PC-3 (cell line): ENCODE measurements around the gene LHFPL3. TPM values are rescaled to one million over a fixed set of nuclear protein-coding genes. Genes with fewer than 3 reads are reported as not detected.

Experiments used
- ATAC-seq: fragments of 200-7000 bp; cut with Tn5 transposase; 2 replicates; pipeline ENCODE4 v1.9.1; 2020; ENCODE audit warnings: mild to moderate bottlenecking, moderate library complexity
- BruUV-seq: library from RNA; stranded (reverse); fragments of 400-500 nt; replicated peaks from 2 replicates; lab custom pipeline; 2021; lab: Mats Ljungman, UMichigan
- CTCF ChIA-PET: fragments of 300-600 bp; sonication (Branson Sonifier 250); formaldehyde crosslinking; loops from one replicate; lab custom pipeline; 2022; ENCODE audit warnings: antibody characterized with exemption; lab: Charles Lee
- POLR2A ChIA-PET: fragments of 300-600 bp; sonication (Branson Sonifier 250); formaldehyde crosslinking; loops from one replicate; lab custom pipeline; 2022; ENCODE audit warnings: antibody characterized with exemption; ENCODE audit not compliant: unreplicated experiment; lab: Charles Lee
- DNase-seq: peaks from one replicate; pipeline ENCODE4 v3.0.0-alpha.2; 2015
- H2AFZ ChIP-seq: fragments of 300-600 bp; sonication (generic); 2 replicates; pipeline ENCODE4 v1.6.0; 2016; ENCODE audit warnings: antibody characterized with exemption, low read length
- H3F3A ChIP-seq: fragments of 300-600 bp; sonication (generic); one replicate; pipeline ENCODE4 v1.6.0; 2017; ENCODE audit warnings: antibody characterized with exemption, low read length, control low read depth, mild to moderate bottlenecking; ENCODE audit not compliant: unreplicated experiment
- H3K27ac ChIP-seq: fragments of 300-600 bp; sonication (generic); 2 replicates; pipeline ENCODE4 v1.5.1; 2016; ENCODE audit warnings: mild to moderate bottlenecking, low read length
- H3K27me3 ChIP-seq: fragments of 300-600 bp; sonication (generic); 2 replicates; pipeline ENCODE4 v1.6.1; 2016; ENCODE audit warnings: low read length, mixed read lengths
- H3K36me3 ChIP-seq: fragments of 300-600 bp; sonication (generic); 2 replicates; pipeline ENCODE4 v1.6.1; 2016; ENCODE audit warnings: low read depth, mixed run types, low read length, mixed read lengths
- H3K4me1 ChIP-seq: fragments of 300-600 bp; sonication (generic); 2 replicates; pipeline ENCODE4 v1.5.1; 2016; ENCODE audit warnings: low read length; ENCODE audit not compliant: insufficient read depth
- H3K4me2 ChIP-seq: fragments of 300-600 bp; sonication (generic); 2 replicates; pipeline ENCODE4 v1.6.0; 2016; ENCODE audit warnings: low read length
- H3K4me3 ChIP-seq: fragments of 300-600 bp; sonication (generic); 2 replicates; pipeline ENCODE4 v1.5.1; 2016; ENCODE audit warnings: mild to moderate bottlenecking, low read length, mixed read lengths
- H3K79me2 ChIP-seq: fragments of 300-600 bp; sonication (generic); 2 replicates; pipeline ENCODE4 v1.6.1; 2017; ENCODE audit warnings: low read length, mixed read lengths
- H3K9ac ChIP-seq: fragments of 300-600 bp; sonication (generic); 2 replicates; pipeline ENCODE4 v1.6.0; 2016; ENCODE audit warnings: mild to moderate bottlenecking, low read length
- H3K9me2 ChIP-seq: fragments of 300-600 bp; sonication (generic); replicated peaks from 2 replicates; pipeline ENCODE4 v1.6.1; 2016; ENCODE audit warnings: mixed run types, low read length, mixed read lengths
- H3K9me3 ChIP-seq: fragments of 300-600 bp; sonication (generic); 2 replicates; pipeline ENCODE4 v1.6.1; 2016; ENCODE audit warnings: low read length, mixed read lengths
- H4K20me1 ChIP-seq: fragments of 300-600 bp; sonication (generic); 2 replicates; pipeline ENCODE4 v1.6.1; 2016; ENCODE audit warnings: low read length, mixed read lengths
- CTCF ChIP-seq: fragments of 300-600 bp; sonication (generic); conservative IDR thresholded peaks from 2 replicates; pipeline ENCODE4 v1.5.1; 2017; ENCODE audit warnings: antibody characterized with exemption, low read depth, mild to moderate bottlenecking, low read length
- EZH2 ChIP-seq: fragments of 300-600 bp; sonication (generic); IDR thresholded peaks from one replicate; pipeline ENCODE4 v1.6.1; 2017; ENCODE audit warnings: antibody characterized with exemption, mild to moderate bottlenecking, low read length; ENCODE audit not compliant: unreplicated experiment
- EZH2phosphoT487 ChIP-seq: fragments of 300-600 bp; sonication (generic); IDR thresholded peaks from 2 replicates; pipeline ENCODE4 v1.6.1; 2018; ENCODE audit warnings: mild to moderate bottlenecking, antibody characterized with exemption, low read length, borderline replicate concordance
- intact Hi-C: fragments of 100-400 bp; cut with micrococcal nuclease; formaldehyde crosslinking; loops from 2 replicates; pipeline ENCODE4 v1.9.0; 2023
- total RNA-seq: library from RNA; depleted of rRNA; stranded (reverse); fragments of >200 nt; gene quantifications from 2 replicates; pipeline ENCODE4 v1.2.3, GENCODE V29; 2014

Gene LHFPL3
- total RNA-seq, 1 experiment from 2014 or later, result not detected

GRCh38 chr7:104908636-104909035 lies 580.2 kb downstream of the LHFPL3 start:
- TF ChIP-seq EZH2phosphoT487, result no peak
- TF ChIP-seq EZH2, result no peak
- no peak for TF ChIP-seq CTCF
- intact Hi-C loops, result no loop called here
- Histone ChIP-seq H3K9me2 (no peaks in the 10 kb centered on the region), H3K36me3 (no peaks in the 10 kb centered on the region), H3K9ac (no peak overlapping the region), H3K79me2 (no peaks in the 10 kb centered on the region), H3K4me1 (no peaks in the 10 kb centered on the region), H3K4me2 (no peak overlapping the region), H3K4me3 (no peak overlapping the region), H2AFZ (no peak overlapping the region), H3K27ac (no peak overlapping the region), H4K20me1 (no peaks in the 10 kb centered on the region), H3K27me3 (peaks cover 37% of the 10 kb centered on the region), H3K9me3 (no peaks in the 10 kb centered on the region), H3F3A (no peaks in the 10 kb centered on the region)
- CTCF ChIA-PET, result no interaction called here
- DNase-seq (no peak), ATAC-seq (no peak)
- POLR2A ChIA-PET, result no interaction called here
- BruUV-seq, result no TSS peak

DNA sequence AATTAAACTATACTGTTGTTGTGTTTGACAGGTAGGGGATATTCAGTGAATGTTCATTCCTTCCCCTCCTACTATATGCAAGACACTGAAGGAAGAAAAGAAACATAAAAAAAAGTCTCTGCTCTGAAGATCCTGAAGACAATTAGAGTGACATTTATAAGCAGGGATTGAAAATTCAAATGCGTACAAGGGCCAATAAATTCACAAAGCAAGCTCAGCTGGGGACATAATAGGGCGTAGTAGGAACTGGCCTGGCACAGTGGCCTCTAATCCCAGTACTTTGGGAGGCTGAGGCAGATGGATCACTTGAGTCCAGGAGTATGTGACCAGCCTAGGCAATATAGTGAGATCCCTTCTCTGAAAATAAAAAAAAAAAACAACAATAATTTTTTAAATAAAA lies 580.7 kb downstream of the LHFPL3 start:
- no peak overlapping the region for H3K4me3 ChIP-seq
- H3K9me2 ChIP-seq, result no peaks in the 10 kb centered on the region
- no peaks in the 10 kb centered on the region for H3K4me1 ChIP-seq
- ATAC-seq, result no peak
- H2AFZ ChIP-seq, result no peak overlapping the region
- H3K4me2 ChIP-seq, result no peak overlapping the region
- no peaks in the 10 kb centered on the region for H3K9me3 ChIP-seq
- H3F3A ChIP-seq, result no peaks in the 10 kb centered on the region
- H4K20me1 ChIP-seq, result no peaks in the 10 kb centered on the region
- CTCF ChIA-PET, result no interaction called here
- H3K27me3 ChIP-seq, result peaks cover 37% of the 10 kb centered on the region
- no peaks in the 10 kb centered on the region for H3K36me3 ChIP-seq
- POLR2A ChIA-PET, result no interaction called here
- no peak overlapping the region for H3K27ac ChIP-seq
- DNase-seq, result no peak
- H3K79me2 ChIP-seq, result no peaks in the 10 kb centered on the region
- TF ChIP-seq EZH2phosphoT487, result no peak
- no peak for TF ChIP-seq EZH2
- TF ChIP-seq CTCF, result no peak
- H3K9ac ChIP-seq, result no peak overlapping the region
- BruUV-seq, result no TSS peak
- intact Hi-C loops, result no loop called here

DNA sequence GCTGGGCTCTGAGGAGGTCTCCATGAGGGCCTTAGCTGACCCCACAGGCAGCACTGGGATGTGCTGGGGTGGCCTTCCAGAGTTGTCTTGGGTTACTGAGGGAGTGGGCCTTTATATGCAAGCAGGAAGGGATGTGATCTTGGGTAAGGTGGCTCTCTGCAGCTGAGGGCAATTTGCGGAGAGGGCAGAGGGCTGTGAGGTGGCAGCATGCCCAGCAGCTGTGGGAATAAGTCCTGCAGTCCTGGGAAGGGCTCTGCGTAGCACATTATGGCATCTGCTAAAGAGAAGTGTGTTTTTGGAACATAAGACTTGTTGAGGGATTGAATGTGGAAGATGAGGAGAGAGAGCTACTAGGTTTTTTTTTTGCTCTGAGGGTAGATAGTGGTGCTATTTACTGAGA lies 586.0 kb downstream of the LHFPL3 start:
- H4K20me1 ChIP-seq, result no peaks in the 10 kb centered on the region
- no peaks in the 10 kb centered on the region for H3K79me2 ChIP-seq
- H3F3A ChIP-seq, result no peaks in the 10 kb centered on the region
- H3K4me2 ChIP-seq, result no peak overlapping the region
- ChIA-PET POLR2A (no interaction called here), CTCF (interaction anchor here (0.7 kb wide), 1 partner anchor 23 kb away, joined by 4 read pairs; no protein-coding TSS in a partner anchor)
- DNase-seq (no peak), ATAC-seq (no peak)
- H3K27me3 ChIP-seq, result peaks cover 2% of the 10 kb centered on the region; the same call in 1 of the 2 replicates
- H3K36me3 ChIP-seq, result no peaks in the 10 kb centered on the region
- no peaks in the 10 kb centered on the region for H3K4me1 ChIP-seq
- H3K9ac ChIP-seq, result no peak overlapping the region
- no TSS peak for BruUV-seq
- intact Hi-C loops, result loop anchor here (10.0 kb wide), 1 partner anchor 1620 kb away; the partner anchor contains the start of gene PMPCB
- no peaks in the 10 kb centered on the region for H3K9me2 ChIP-seq
- H3K9me3 ChIP-seq, result no peaks in the 10 kb centered on the region
- TF ChIP-seq EZH2 (no peak), CTCF (no peak), EZH2phosphoT487 (no peak)
- H3K4me3 ChIP-seq, result no peak overlapping the region
- no peak overlapping the region for H2AFZ ChIP-seq
- no peak overlapping the region for H3K27ac ChIP-seq
